ENCODE results near the gene HDDC2.

Gene HDDC2, protein sequence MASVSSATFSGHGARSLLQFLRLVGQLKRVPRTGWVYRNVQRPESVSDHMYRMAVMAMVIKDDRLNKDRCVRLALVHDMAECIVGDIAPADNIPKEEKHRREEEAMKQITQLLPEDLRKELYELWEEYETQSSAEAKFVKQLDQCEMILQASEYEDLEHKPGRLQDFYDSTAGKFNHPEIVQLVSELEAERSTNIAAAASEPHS

DNA sequence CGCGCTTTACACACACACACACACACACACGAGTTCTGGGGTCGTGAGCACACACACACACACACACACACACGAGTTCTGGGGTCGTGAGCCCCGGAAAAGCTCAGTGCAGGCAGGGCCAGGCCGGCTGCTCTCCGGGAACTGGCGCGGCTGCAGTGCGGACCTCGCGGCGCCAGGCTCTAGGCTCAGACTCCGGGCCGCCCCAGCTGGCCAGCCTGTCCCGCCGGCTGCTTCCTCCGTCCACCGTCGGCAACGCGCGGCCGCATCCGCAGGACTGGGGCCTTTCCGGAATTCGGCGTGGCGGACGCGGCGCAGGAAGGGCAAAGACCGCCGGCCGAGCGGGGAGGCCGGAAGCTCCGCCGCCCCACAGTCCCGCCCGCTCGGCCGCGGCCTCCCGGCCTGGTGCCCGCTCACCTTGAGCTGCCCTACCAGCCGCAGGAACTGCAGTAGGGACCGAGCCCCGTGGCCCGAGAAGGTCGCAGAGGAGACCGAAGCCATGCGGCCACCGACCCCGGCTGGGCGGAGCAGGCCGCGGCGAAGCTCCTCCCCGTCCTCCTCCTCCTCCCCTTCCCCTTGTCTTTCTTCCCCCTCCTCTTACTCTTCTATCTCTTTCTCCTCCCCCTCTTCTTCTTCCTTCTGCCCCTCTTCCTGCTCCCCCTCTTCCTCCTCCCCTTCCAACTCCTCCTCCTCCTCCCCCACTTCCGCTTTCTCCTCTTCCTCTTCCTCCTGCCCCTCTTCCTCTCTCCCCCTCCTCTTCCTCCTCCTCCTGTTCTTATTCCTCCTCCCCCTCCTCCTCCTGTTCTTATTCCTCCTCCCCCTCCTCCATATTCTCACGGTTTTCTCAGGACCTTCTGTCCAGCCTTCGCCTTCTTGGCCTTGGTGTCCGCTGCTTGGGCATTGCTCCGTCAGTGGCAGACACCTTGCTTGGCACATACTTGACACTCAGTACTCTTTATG lies at the start of gene HDDC2:
Gene HDDC2 (minus strand): TSS at position 533 of the 957 bp plus-strand sequence. CDS start 35 bp downstream, at position 498.
- peak; percentile 87 for ATAC-seq
- Mint-ChIP-seq H3K36me3 (peaks cover 32% of the 10 kb centered on the region), H3K4me1 (peaks cover 50% of the 10 kb centered on the region), H3K27me3 (peaks cover 25% of the 10 kb centered on the region), H3K27ac (peak within 1 kb of the TSS; percentile 88), H3K4me3 (peak within 1 kb of the TSS; percentile 92), H3K9me3 (peaks cover 5% of the 10 kb centered on the region)

DNA sequence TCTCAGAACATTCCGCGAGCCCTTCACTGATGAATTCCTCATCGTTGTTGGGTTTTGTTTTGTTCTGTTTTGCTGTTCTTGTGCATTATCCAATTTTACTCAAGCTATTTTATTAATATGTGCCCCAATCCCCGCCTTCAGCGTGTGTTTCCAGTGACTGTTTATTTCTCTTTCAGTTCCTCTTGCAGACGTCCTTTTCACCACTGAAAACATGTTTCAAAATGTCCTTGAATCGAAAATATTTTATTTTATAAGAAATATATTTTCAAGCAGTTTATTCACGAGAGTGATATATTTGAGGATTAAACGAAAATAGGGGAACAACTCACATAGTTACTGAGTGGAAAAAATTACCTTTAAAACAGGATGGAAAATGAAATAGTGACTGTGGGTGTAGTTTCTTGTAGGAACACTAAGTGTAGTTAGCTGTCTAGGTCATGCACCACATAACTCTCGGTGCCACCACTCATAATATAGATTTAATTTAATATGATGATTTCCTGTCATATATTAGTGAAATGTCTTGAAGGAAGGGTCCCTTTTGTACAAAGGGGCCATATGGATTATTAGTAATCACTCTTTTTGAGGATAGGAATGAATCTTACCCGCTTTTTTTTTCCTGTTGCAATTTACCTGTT lies 45.3 kb upstream of the HDDC2 start:
- Mint-ChIP-seq H3K4me1 (no peaks in the 10 kb centered on the region), H3K4me3 (peak overlapping the region; percentile 35), H3K27me3 (peaks cover 7% of the 10 kb centered on the region), H3K27ac (no peak overlapping the region), H3K9me3 (no peaks in the 10 kb centered on the region), H3K36me3 (no peaks in the 10 kb centered on the region)
- peak; percentile 78 for ATAC-seq

DNA sequence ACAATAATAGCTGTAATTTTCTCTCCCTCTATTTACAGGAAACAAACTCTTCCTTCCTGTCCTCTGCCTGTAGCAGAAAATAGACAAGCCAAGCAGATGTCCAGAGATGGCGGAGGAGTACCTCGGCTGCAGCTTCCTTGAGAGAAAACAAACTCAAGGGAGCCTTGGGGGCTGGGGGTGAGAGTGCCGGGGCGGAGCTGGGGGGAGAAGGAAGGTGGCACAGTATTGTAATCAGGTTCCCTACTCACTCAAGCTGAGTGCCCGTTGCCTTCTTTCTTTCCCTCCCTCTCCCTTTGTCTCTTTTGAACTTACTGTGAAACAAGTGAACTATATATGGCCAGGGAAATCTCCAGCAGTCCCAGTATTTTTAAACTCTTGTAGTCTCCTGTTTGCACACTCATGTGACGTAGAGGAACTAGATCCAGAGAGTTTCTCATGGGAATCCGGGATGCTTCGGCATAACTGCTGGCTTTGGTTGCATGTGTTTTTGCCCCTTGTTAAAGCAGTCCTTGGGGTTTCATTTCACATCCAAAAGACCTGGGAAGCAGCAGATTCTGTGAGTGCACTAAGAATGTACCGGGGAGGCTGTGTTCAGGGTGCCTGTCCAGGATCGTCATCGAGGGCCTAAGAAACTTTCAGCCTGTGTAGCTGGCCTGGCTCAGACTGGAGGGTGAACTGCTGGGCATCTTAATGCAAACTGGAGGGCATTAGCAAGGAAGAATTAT lies 44.6 kb upstream of the HDDC2 start:
- Mint-ChIP-seq H3K27me3 (peaks cover under 1% of the 10 kb centered on the region), H3K9me3 (no peaks in the 10 kb centered on the region), H3K4me3 (peak overlapping the region; percentile 35), H3K4me1 (no peaks in the 10 kb centered on the region), H3K27ac (no peak overlapping the region), H3K36me3 (no peaks in the 10 kb centered on the region)
- peak; percentile 83 for ATAC-seq

DNA sequence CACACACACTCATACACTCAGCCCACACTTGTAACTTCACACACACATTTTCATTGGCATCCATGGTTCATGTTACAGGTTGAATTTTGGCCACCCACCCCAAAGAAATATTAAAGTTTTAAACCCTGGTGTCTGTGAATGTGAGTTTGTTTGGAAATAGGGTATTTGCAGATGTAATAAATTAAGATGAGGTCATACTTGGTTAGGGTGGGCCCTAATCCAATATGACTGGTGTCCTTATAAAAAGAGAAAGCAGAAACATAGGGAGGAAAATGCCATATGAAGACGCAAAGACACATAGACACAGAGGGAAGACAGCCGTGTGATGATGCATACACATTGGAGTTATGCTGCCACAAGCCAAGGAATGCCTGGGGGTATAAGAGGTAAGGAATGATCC lies 39.7 kb upstream of the HDDC2 start:
- no peaks in the 10 kb centered on the region for H3K36me3 Mint-ChIP-seq
- H3K4me1 Mint-ChIP-seq = no peaks in the 10 kb centered on the region

DNA sequence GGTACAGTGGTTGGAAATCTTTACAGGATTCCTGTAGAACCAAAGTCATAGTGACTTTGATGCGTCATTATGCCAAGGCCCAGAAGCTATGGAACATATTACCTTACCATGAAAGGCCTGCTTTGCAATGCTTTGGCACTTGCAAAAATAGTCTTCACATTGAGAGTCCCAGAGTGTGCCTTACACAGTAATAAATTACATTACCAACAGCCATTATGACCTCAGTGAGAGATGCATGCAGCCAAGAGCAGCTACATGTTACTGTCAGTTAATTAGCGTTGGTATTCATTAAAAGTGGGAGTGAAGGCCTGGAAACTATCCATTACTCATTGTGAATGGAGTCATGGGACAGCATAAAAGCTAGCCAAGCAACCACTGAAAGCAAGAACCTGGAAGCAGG lies 39.2 kb upstream of the HDDC2 start:
- Mint-ChIP-seq H3K36me3 (no peaks in the 10 kb centered on the region), H3K4me1 (no peaks in the 10 kb centered on the region), H3K9me3 (no peaks in the 10 kb centered on the region), H3K4me3 (no peak overlapping the region), H3K27me3 (peaks cover 3% of the 10 kb centered on the region), H3K27ac (no peak overlapping the region)
- no peak for ATAC-seq

More for the DNA sequence above, 39.7 kb upstream of the HDDC2 start:
- Mint-ChIP-seq H3K27me3 (no peaks in the 10 kb centered on the region), H3K9me3 (no peaks in the 10 kb centered on the region), H3K27ac (no peak overlapping the region), H3K4me3 (no peak overlapping the region)
- no peak for ATAC-seq

DNA sequence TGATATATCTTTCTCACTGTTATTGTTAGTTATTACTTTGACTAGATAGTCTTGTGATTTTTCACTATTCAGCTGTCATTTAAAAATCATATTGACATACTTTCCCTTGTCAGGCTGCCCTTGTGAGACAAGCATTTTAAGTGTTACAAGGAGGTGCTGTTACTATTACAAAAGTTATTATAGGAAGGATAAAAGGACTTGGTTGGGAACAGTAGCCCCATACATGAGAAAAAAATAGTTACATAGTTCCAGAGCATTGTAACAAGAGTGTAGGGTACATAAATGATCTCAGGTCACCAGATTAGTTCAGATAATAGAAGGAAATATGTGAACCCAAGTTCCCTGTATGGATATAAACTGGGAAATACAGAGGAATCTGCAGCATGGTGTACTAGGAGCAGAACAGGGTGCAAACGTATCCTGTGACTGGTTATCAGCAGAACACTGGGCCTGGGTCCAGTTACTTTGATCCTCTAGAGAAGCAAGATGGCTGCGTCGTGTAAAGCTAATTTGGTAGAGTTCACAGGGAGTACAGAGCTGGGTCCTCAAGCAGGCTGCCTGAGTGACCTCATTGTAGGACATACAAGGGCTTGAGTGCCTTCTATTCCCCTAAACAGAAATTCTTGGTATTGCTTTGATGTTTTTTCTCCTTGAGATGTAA lies 38.5 kb upstream of the HDDC2 start:
- Mint-ChIP-seq H3K4me1 (no peaks in the 10 kb centered on the region), H3K36me3 (no peaks in the 10 kb centered on the region), H3K4me3 (no peak overlapping the region), H3K27me3 (peaks cover 10% of the 10 kb centered on the region), H3K27ac (no peak overlapping the region), H3K9me3 (no peaks in the 10 kb centered on the region)
- ATAC-seq = no peak

DNA sequence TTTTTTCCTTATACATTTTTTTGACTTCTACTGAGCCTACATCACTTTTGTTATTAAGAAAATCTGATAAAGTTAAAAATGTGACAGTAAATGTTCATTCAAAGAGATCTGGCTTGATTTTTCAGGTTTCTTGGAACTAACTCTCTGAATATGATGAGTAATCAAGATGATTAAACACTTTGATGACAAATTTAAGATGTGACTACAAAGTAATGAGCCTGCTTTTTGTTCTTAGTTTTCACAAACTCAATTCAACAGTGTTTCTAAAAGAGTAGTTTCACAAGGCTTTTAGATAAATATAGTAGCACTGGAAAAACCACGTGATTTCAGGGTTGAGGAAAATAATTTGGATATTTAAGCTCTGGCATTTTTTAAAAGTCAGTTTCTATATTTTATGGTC lies 37.9 kb upstream of the HDDC2 start:
- H3K36me3 Mint-ChIP-seq = no peaks in the 10 kb centered on the region
- no peak overlapping the region for H3K4me3 Mint-ChIP-seq
- no peak for ATAC-seq
- H3K9me3 Mint-ChIP-seq = no peaks in the 10 kb centered on the region
- H3K27ac Mint-ChIP-seq = no peak overlapping the region
- no peaks in the 10 kb centered on the region for H3K4me1 Mint-ChIP-seq
- H3K27me3 Mint-ChIP-seq = peaks cover 13% of the 10 kb centered on the region

DNA sequence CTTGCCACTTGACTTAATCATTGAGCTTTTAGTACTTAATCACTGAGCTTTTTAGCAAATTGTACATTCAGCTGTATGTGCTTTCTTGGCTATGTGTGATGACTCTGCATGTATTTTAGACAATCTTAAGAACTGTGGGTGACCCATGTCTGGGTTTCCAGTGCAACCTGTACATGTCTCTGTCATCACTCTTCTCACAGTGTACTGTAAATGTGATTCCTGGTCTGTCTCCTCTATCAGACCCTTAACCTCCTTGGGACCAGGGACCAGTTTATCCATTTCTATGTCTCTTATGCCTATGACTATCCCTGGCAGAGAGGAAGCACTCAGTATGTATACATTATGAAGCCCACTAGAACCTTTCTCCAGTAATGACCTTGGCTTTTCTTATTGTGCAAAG lies 36.6 kb upstream of the HDDC2 start:
- H3K27ac Mint-ChIP-seq = no peak overlapping the region

DNA sequence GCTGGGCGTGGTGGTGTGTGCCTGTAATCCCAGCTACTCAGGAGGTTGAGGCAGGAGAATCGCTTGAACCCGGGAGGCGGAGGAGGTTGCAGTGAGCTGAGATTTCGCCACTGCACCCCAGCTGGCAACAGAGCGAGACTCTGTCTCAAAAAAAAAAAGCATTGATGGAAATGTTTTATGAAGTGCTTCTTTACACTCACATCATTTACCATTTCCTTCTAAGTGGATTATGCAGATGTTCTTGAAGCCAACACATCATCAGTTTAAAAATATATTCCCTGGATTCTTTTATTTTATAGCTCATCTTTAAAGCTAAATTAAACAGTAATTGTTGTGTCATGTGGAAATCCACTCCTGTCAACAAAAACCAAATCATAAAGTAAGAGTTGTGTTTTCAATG lies 35.9 kb upstream of the HDDC2 start:
- H3K9me3 Mint-ChIP-seq = no peaks in the 10 kb centered on the region
- H3K4me3 Mint-ChIP-seq = no peak overlapping the region
- no peak for ATAC-seq
- no peaks in the 10 kb centered on the region for H3K4me1 Mint-ChIP-seq
- H3K36me3 Mint-ChIP-seq = no peaks in the 10 kb centered on the region
- no peak overlapping the region for H3K27ac Mint-ChIP-seq
- H3K27me3 Mint-ChIP-seq = peaks cover 31% of the 10 kb centered on the region

More for the DNA sequence above, 36.6 kb upstream of the HDDC2 start:
- no peak overlapping the region for H3K4me3 Mint-ChIP-seq
- peaks cover 25% of the 10 kb centered on the region for H3K27me3 Mint-ChIP-seq
- H3K9me3 Mint-ChIP-seq = no peaks in the 10 kb centered on the region
- ATAC-seq = no peak
- no peaks in the 10 kb centered on the region for H3K36me3 Mint-ChIP-seq
- no peaks in the 10 kb centered on the region for H3K4me1 Mint-ChIP-seq

DNA sequence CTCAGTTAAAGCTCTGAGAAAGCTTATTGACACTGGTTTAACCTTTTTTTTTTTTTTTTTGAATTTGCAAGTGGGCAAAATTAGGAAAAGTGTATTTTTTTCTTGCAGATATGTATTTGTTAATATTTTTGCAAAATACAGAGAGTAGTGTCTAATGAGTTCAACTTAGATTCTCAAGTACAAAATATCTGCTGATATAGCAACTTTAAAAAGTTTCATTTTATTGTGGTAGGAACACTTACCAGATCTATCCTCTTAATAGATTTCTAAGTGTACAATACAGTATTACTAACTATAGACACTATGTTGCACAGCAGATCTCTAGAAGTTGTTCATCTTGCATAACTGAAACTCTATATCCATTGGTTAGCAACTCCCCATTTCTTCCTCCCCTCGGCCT lies 30.9 kb upstream of the HDDC2 start:
- Mint-ChIP-seq H3K27me3 (peaks cover 38% of the 10 kb centered on the region), H3K27ac (no peak overlapping the region), H3K9me3 (no peaks in the 10 kb centered on the region), H3K4me1 (no peaks in the 10 kb centered on the region), H3K4me3 (no peak overlapping the region), H3K36me3 (no peaks in the 10 kb centered on the region)
- no peak for ATAC-seq

DNA sequence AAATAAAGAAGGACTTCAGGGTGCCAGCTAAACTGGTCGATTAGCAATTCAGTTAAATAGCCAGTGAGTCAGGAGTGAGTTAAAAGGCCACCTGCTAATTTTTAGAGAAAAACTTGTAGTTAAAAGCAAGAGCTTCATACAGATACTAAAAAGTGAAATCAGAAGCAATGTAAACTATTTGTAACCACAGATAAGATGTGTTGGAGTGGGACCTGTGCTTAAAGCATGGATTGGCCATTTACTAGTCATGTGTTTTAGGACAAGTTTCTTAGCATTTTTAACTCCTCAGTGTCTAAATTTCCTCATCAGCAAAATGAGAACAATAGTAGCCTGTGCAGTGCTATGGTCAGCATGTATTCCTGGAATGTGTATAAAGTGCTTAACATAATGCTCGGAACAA lies 23.8 kb upstream of the HDDC2 start:
- Mint-ChIP-seq H3K27ac (no peak overlapping the region), H3K4me1 (no peaks in the 10 kb centered on the region), H3K4me3 (no peak overlapping the region), H3K9me3 (no peaks in the 10 kb centered on the region), H3K36me3 (no peaks in the 10 kb centered on the region), H3K27me3 (peaks cover 19% of the 10 kb centered on the region)
- ATAC-seq = no peak

DNA sequence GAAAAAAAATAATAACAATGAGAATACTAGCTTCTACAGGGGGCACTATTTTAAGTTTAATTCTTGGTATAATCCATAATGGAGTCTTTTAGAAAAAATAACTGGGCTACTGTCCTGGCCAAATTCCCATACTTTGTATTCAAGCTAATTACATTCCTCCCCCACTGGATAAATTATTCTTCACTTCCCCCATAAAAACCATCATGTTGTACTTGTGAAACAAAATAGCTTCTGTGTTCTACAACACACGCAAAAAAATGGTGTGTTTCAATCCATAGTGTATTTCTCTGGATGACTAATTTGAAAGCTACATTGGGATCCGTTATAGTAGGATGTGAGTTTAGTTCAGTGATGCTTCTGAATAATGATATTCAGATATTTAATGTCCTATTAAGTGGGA lies 21.6 kb upstream of the HDDC2 start:
- Mint-ChIP-seq H3K4me1 (no peaks in the 10 kb centered on the region), H3K4me3 (no peak overlapping the region), H3K27me3 (peaks cover 19% of the 10 kb centered on the region), H3K27ac (no peak overlapping the region), H3K36me3 (no peaks in the 10 kb centered on the region), H3K9me3 (no peaks in the 10 kb centered on the region)
- no peak for ATAC-seq

DNA sequence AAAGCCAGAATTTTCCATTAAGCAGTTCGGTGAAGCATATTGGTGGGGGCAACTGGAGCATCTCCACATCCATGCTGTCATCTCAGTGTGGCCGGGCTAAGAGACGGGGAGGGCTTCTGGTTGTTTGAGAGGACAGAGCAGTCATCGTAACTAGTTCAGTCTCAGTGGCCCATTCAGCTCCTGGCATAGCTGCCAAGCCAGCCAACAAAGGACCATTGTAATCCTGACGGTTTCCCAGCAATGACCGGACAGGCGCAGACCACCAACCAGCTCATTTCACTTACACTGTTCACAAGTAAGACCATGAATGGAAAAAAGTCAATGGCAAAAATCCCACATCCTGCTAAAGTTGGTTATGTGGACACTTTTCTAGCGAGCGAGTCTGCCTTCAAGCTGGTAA lies 14.9 kb upstream of the HDDC2 start:
- H3K9me3 Mint-ChIP-seq = no peaks in the 10 kb centered on the region
- ATAC-seq = no peak
- no peaks in the 10 kb centered on the region for H3K36me3 Mint-ChIP-seq
- H3K4me1 Mint-ChIP-seq = no peaks in the 10 kb centered on the region
- no peak overlapping the region for H3K27ac Mint-ChIP-seq
- H3K27me3 Mint-ChIP-seq = no peaks in the 10 kb centered on the region
- no peak overlapping the region for H3K4me3 Mint-ChIP-seq

DNA sequence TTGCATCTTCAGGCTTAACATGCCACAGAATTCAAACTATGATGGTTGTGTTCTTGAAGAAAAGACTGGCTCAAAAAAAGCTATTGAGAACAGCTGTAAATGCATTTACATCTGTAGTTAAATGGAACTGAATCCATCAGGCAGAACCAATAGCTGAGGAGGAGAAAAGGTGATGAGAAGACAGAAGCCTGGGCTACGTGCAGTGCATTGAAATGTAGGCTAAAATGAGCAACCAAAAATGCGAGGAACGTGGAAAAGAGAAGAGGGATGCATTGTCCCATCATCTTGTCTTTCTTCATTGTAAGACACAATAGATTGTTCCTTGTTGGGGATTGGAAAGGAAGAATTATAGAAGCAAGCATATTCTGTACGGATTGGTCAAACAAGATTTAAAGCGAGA lies 13.8 kb upstream of the HDDC2 start:
- no peak for ATAC-seq
- Mint-ChIP-seq H3K4me3 (no peak overlapping the region), H3K36me3 (no peaks in the 10 kb centered on the region), H3K27me3 (no peaks in the 10 kb centered on the region), H3K4me1 (no peaks in the 10 kb centered on the region), H3K9me3 (no peaks in the 10 kb centered on the region), H3K27ac (no peak overlapping the region)
